ENCODE measurements around the gene PDZK1IP1.
"Not testable (repeated sequence)": the region's sequence is repeated elsewhere in the genome, so short reads cannot be mapped to it uniquely, and the experiment has no call there.

Gene PDZK1IP1

DNA sequence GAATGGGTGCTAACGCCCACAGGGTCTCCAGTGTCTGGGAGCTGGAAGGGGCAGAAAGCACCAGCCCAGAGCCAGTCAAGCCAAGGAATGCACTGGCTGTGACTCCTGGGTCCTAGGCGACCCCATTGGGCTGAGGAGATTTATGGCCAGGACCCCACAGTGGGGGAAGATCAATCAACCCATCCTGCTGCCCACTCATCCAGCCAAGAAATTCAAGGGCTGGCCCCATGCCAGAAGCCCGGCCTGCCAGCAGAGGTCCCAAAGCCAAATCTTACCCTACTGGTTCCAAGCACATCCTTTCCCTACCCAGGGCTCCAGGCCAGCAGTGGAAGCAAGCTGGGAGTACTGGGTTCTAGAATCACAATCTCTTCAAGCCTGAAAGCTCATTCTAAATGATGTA, 6.8 kb upstream of the PDZK1IP1 start:
- DNase-seq (ENCODE audit: low read depth in 2 of 2), result no peak

DNA sequence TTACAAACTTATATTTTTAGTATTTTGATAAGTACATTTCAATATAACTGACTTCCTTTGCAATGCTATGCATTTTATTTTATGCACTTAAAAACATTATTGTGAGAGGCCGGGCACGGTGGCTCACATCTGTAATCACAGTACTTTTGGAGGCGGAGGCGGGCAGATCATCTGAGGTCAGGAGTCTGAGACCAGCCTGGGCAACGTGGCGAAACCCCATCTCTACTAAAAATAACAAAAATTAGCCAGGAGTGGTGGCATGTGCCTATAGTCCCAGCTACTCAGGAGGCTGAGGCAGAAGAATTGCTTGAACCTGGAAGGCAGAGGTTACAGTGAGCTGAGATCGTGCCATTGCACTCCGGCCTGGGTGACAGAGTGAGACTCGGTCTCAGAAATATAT, 6.1 kb upstream of the PDZK1IP1 start:
- DNase-seq (ENCODE audit: low read depth in 2 of 2), result not testable (repeated sequence)

DNA sequence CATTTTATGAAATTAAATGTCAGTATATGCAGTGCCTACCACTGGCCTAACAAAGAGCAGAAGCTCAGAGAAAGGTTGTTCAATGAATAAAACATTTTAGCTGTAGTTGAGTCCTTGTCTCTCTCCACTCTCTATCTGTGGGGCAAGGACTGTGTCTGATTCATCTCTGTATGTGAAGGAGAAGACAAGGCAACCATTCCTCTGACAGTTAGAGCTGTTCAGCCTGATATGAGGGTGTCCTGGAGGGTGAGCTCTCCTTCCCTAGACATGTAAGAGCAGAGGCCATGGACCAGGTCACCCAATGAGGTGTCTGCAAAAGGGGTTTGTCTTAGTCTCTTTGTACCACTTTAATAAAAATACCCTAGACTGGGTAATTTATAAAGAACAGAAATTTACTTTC, 4.5 kb upstream of the PDZK1IP1 start:
- DNase-seq (ENCODE audit: low read depth in 2 of 2), result no peak

DNA sequence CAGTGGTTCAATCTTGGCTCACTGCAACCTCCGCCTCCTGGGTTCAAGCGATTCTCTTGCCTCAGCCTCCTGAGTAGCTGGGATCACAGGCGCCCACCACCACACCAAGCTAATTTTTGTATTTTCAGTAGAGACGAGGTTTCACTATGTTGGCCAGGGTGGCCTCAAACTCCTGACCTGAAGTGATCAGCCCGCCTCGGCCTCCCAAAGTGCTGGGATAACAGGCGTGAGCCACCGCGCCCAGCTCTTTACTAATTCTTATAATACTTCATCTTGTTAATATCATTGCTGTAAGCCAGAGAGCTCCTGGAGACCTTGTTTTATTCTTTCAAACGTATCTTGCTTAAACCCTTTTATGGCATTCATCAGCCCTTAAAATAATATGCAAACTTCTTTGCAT, 3.7 kb upstream of the PDZK1IP1 start:
- not testable (repeated sequence) for DNase-seq (ENCODE audit: low read depth in 2 of 2)

DNA sequence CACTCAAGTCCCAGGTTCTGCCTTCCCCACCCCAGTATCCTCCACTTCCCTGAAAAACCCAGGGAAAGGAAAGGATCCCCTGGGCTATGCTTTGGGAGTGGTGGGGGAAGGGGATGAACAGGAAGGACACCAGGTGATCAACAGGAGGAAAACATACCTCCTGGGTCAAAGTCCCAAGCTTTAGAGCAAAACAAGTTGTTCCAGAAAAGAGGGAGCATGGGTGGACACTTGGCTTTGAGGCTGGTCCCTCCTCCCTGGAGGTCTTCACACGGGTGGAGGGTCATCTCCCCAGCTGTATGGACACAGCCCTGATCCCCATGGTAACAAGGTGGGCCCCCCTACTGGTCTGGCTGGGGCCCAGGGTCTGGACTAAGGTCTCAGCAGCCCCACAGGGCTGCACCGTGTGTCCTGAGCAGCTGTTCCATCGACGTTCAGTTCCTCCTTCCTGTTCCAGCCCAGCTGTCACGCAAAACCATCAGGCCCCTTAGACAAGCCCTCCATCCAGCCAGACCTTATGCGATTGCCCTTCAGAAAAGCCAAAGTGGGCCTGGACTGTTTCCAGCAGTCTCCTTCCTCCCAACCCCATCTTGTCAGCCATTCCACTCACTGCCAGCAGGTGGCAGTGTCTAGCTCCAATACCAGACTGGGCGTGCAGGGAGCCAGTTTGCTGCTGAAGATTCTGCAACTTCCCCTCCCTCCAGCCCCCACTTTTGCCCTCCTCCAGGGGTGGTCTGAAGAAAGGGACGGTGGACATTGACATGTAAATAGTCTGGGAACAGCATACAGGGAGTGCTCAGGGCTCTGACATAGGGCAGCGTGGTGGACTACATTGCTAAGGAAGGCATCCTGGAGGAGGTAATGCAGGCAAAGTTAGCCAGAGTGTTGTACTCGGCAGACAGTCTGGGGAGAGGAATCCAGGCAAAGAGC, 2.9 kb upstream of the PDZK1IP1 start:
- DNase-seq (ENCODE audit: low read depth in 2 of 2), result peak; percentile 56 to 57

DNA sequence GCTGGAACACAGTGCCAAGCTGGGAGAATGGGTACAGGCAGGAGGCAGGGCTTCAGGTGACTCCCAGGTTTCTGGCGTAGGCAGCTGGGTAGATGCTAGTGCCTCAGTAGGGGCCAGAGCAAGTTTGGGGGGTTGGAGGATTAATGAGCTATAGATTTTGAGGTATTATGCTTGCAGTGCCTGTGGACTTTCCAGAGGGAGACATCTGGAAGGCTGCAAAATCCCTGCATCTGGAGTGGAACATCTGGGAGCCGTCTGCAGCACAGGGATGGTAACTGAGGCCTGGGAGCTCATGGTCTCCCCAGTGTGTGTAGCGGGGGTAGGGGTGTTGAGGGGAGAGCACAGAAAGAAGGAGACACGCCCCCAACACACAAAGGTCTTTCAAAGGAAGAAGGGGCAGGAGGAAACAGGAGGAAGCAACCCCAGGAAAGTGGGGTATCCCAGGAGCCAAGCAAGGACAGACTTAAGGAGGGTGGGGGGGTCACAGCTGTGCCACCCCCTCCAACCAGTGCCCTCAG, 2.2 kb upstream of the PDZK1IP1 start:
- DNase-seq (ENCODE audit: low read depth in 2 of 2), result no peak

DNA sequence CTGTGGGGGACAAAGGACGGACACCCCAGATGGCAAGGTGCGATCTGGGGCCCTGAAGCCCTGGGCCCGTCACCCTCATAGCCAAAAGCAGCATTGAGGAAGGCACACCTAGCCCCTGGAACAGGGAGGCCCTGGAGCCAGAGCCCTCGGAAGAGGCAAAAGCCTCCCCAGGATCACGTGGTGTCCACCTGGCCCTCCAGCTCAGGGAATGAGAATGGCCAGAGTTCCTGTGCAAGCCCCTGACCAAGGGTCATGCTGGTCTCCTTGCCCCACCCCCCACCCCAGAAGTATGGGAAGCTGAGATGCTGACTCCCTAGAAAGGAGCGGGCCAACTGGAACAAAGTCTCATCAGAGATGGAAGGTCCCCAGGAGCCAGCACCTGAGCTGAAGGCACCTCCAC, 1.0 kb upstream of the PDZK1IP1 start:
- DNase-seq (ENCODE audit: low read depth in 2 of 2), result no peak

DNA sequence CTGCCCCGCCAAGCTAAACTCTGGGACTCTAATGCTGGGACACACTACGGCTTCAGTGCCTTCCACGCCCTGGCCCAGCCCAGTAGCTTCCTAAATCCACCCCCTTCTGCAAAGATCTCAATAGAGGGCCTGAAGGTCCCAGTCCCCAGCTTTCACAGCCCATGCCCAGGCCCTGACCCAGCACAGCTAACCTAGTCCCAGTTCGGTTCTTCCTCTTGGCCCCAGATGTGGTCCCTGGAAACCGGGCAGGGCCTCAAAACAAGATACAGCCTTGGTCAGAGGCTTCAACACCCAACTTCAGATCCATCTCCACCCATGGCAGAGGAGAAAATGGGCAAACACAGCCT, 646 bp upstream of the PDZK1IP1 start:
- DNase-seq (ENCODE audit: low read depth in 2 of 2), result no peak

DNA sequence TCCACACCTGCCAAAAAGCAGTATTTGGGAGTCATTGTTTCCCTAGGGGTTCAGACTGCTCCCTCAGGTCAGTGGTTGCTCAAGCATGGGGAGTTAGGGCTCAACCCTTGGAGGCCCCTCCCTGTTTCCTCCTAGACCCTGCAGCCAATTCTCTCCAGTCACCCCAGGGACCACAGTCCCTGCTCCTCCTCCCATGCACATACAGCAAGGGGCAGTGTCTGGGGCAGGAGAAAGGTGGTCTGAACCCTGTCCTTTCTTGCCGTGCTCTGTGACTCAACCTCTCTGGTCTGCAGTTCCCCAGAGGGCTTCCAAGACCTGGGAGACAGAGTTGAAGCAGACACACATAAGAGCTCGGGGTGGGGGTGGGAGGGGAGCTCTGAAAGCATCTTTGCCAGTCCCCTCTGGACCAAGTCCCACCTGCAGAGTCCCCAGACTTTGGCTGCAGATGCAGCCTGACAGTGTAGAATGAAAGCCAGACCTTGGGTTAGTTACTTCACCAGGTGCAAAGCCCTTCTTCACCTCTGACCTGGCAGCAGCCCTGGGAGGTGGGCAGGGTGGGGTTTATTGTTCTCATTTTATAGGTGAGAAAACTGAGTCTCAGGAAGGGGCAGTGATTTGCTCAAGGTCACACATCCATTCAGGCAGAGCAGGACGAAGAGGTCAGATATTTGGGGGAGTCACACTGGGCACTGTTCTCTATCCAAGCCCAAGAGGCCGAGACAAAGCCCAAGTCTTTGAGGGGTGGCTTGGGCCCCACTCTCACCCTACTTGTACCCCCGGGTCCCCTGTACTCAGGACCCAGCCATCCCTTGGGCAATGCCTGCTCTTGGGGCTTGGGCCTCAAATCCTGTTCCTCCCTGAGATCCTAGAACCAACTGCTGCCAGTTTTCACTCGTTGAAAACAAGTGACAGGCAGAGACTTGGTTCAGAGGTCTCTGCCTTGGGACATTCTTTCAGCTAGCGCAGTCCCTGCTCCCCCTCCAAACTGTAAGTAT, 748 bp downstream of the PDZK1IP1 start:
- no peak for DNase-seq (ENCODE audit: low read depth in 2 of 2)

DNA sequence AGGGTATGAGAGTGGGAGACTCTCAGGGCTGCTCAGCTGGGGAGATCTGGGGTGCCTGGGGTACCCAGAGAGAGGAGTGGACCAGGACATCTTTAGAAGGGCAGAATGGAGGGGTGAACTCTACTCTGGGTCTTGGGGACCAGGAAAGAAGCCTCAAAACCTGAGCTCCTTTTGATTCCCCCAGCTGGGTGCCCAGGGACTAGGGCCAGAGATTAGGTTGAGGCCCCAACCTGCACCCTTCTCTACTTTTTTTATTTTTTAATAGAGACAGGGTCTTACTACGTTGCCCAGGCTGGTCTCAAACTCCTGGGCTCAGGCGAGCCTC, 1.9 kb downstream of the PDZK1IP1 start:
- no peak for DNase-seq (ENCODE audit: low read depth in 2 of 2)

DNA sequence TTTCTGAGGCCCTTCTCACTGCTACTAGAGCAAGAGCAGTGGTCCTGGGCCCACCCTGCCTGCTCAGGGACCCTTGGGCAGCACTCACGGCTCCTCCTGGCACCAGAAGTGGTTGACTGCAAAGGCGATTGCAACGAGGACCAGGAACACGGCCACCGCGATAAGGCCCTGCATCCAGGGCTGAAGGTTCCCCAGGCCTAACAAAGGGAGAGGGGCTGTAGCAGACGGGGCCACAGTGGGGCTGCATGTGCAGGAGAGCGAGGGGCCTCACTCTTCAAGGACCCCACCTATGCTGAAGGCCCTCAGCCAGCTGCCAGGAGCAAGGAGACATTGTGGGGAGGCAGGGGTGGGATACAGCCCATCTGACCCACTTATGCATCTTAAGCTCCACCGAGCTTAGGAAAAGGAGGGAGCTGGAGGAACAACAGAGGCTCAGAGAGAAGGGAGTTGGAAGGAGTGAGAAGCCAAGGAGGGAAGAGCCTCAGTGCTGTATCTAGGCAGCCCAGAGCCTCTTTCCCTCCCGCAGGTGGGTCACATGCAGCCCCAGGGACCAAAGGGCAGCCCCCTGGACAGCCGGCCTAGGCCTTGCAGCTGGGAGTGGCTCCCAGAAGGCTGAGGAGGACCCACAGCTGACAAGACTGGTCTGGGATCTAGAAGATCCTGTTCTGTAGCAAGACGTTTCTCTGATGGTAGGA, 2.5 kb downstream of the PDZK1IP1 start:
- DNase-seq (ENCODE audit: low read depth in 2 of 2), result no peak

DNA sequence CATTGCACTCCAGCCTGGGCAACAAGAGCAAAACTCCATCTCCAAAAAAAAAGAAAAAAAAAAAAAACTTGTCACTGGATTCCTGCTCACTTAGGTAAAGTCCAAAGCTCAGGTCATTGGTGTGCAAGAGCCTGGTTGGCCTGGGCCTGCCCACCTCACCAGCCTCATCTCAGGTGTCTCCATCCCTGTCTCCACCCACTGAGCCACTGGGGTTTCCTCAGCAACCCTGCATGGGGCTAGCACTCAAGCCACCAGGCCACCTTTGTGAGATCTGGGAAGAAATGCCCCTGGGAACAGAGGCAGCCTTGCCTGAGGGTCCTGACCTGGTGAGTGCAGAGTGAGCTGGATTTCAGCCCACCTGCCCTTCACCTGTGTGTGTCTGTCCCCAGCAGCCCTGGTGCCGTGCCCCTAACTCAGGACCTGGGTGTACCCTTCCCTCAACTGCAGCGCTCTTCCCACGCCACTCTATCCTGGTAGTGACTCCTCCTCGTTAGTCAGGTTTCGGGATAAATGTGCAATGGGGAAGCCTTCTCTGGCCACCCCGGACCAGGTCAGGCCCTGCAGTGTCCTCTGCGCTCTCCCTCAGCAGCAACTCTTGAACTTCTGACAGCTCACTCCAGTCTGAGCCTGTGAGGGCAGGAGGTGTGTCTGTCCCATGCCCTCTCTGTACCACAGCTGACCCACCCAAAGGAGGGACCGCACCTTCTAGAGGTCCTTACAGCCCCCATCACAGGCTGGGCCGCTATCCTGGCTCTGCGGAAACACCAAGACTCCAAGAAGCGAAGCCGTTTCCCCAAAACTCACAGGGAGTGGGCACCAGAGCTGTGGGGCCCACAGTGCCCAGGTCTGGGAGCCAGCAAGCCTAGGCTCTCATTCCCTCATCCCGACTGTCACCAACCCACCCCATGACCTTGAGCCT, 3.3 kb downstream of the PDZK1IP1 start:
- DNase-seq (ENCODE audit: low read depth in 2 of 2), result no peak

DNA sequence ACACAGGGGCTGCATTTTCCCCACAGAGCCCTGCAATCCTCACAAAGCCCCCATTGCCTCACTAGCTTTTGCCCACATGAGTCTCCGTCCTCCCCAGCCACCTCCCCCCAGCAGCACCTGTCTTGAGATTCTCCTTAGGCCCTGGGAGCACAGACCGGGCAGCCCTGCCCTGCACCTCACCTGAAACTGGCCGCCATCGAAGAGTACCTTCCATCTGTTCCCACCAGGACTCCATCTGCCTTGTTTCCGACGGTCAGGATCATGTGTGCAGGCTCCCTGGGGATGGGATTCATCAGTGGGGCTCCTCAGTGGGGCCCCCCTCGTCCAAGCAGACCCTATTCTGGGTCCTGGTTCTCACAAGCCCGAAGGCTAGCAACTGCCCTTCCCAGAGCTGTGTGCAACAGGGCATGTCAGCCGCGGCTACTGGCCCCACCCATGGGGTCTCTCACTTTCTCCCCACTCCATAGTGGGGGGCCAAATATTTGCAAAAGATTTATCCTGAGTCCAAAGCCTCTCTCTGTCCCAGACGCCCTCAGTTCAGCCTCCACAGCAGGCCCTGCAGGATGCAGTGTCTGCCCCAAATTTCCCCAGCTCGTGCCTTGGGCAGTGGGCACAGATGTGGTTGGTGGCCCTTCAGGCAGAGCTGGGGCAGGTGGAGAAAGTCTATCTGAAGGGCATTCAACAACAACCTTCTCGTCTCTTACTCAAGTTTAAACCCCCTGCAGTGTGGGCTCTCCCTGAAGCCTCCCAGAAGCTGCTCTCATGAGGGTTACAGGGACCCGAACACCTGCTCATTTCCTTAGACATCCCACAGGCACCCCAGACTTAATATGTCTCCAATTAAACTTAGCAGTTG, 4.8 kb downstream of the PDZK1IP1 start:
- no peak for DNase-seq (ENCODE audit: low read depth in 2 of 2)

DNA sequence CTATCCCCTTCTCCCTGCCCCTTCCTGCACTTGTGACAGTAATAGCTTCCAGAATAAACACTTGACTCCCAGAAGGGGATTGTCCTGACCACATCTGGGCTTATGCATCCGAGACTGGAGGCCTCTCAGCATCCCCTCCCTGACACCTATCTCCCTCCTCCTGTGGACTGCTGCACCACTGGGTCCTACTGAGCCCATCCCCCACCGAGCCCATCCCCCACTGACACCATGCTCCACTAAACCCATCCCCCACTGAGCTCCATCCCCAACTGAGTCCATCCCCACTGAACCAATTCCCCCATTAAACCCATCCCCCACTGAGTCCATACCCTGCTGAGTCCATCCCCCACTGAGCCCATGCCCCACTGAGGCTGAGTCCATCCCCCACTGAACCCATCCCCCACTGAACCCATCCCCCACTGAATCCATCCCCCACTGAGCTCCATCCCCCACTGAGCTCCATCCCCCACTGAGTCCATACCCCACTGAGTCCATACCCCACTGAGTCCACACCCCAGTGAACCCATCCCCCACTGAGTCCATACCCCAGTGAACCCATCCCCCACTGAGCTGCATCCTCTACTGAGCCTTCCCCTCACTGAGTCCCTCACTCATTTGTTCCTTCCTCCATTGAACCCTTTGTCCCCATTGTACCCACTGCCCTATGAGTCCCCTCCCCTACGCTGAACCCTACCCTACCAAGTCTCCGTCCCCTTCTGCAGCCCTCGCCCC, 5.6 kb downstream of the PDZK1IP1 start:
- DNase-seq (ENCODE audit: low read depth in 2 of 2), result no peak

DNA sequence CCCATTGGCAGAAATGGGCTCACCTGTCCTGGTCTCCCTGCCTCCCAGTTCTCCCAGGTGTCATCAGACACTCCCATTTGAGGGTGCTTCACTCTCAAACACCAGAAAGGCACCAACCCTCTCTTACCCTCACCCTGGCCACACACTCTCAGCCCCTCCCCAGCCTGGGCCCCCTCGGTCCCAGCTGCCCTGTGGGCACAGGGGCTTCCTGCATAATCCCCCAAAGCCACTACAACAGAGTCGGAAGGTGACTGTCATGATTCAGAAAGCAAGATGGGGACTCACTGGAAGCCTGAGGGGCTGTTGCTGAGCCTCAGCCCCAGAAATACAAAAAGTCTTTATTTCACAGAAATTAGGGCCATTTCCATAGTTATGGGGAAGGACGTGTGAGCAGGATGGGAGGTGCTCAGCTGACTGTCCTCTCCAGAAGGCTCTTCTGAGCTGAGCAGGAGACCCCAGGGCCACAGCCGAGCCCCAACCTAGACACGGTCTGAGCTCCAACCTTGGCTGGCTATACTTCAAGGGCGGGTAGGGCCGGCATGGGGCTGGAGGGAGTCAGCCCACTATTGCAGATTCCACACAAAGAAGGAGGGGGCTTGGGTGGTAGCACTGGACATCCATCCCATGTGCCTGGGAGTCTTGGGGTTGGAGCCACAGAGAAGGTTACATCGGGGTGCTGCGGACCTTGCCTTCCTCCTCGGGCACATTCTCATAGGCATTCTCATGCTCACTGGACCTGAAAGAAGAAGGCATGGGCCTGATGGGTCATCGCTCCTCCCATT, 6.3 kb downstream of the PDZK1IP1 start:
- no peak for DNase-seq (ENCODE audit: low read depth in 2 of 2)

DNA sequence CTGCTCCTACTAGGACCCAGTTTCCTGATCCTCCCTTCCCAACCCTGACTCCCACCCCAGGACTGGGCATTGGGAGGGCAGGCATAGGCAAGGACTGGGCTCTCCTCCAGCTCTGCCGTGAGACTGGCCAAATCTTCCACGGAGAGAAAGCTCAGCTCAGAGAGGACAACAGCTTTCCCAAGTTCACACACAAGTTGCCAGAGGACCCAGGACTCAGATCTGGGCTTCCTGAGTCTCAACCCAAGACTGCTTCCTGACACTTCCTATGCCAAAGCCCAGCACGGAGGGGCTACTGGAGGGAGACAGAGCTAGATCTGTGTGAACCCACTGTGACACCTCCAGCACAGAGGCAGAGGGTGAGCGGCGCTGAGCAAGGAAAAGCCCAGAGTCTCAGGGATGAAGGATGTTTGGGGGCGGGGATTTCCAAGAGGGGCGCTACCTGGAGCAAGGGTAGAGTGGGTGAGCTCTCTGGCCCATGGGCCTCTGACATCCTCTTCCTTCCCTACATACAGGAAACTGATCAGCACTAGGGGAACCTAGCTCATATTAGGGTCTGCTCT, 7.1 kb downstream of the PDZK1IP1 start:
- DNase-seq (ENCODE audit: low read depth in 2 of 2), result no peak

DNA sequence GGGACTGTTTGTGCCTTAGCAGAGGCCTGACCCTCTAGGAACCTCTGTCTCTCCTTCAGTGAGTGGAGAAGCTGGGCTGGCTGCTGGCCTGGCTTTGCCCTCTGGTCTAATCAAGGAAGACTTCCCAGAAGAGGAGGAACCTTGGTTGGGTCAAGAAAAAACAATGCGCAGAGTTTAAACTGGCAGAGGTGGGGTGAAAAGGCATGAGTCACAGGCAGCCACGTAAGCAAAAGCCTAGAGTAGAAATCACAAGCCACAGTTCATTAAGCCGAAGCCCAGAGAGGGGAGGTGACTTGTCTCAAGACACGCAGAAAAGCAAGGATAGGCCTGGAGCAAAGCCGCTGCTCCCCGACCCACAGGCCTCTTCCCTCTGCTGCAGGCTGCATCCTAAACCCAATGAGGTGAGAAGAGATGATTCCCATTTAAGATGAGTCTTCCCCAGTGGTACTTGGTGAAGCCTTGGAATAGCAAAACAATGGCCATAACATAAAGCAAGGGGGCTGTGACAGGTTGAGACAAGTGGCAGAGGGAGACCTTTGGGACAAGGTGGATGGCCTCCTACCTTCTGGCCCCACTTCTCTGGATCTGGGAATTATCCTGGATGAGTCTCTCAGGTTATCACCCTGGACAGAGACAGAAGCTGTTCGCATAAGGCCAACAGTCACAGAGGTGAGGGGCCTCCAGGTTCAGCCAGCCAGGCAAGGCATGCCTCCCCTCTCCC, 7.7 kb downstream of the PDZK1IP1 start:
- no peak for DNase-seq (ENCODE audit: low read depth in 2 of 2)

All from stimulated activated CD4-positive, alpha-beta T cell treated with anti-CD3 and anti-CD28 coated beads, Interleukin-1b, Interleukin-23, amount 100 ng/mL, for 4 hours (primary cell).